GM19467 (cell line): ENCODE data around the gene HIVEP3.

Experiments used
- ATAC-seq: cut with Tn5 transposase; IDR thresholded peaks from one replicate; pipeline ENCODE4 v1.9.1; 2021; ENCODE audit warnings: mild to moderate bottlenecking, moderate library complexity; ENCODE audit not compliant: unreplicated experiment

Gene HIVEP3

GRCh38 chr1:41641941-41642527 lies 276.7 kb downstream of the HIVEP3 start:
- ATAC-seq: no peak

DNA sequence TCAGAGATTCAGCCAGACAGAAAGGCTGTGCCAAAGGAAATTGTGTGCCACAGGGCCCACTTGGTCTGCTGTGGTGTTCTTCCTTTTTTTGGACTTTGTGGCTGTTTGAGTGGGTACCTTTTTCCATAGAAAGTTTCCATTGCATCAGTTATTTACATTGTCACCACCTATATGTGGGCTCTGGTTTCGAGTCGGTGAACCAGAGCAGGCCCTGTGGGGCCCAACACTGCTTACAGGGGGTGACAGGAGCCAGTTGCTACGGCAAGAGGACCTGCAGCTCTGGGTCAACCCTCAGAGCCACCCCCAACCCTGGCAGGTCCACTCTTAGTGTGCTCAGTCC lies 277.3 kb downstream of the HIVEP3 start:
- ATAC-seq: no peak

- ATAC-seq: no peak
These were observed 277.8 kb downstream of the HIVEP3 start for GRCh38 chr1:41640756-41641474.

DNA sequence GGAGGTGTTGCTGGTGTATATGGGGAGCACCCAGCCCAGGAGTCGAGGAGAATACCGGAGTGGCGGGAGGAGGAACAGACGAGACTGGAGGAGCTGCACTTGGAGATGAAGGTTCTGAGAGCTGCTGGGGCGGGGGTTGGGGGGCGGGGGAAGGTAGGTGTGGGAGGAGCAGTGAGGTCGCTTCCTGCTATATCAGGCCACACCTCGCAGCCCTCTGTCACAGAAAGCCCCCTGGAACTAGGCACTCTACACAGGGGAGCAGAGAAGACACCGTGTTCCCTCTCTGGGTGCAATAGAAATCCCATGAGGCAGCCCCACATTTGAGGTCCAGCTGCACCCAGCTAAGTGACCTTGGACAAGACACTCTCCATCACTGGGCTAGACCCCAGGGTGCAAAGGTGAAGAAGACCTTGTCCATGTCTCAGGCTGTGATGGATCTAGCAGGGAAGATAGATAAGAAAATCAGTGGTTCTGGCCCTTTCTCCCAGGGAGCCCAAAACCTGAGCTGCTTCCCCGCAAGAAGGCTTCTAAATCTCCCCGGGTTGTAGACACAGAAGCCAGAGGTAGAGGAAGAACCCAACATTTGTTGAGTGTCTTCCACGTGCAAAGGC lies 278.5 kb downstream of the HIVEP3 start:
- no peak for ATAC-seq

GRCh38 chr1:41639332-41639936 lies 279.3 kb downstream of the HIVEP3 start:
- ATAC-seq: no peak

DNA sequence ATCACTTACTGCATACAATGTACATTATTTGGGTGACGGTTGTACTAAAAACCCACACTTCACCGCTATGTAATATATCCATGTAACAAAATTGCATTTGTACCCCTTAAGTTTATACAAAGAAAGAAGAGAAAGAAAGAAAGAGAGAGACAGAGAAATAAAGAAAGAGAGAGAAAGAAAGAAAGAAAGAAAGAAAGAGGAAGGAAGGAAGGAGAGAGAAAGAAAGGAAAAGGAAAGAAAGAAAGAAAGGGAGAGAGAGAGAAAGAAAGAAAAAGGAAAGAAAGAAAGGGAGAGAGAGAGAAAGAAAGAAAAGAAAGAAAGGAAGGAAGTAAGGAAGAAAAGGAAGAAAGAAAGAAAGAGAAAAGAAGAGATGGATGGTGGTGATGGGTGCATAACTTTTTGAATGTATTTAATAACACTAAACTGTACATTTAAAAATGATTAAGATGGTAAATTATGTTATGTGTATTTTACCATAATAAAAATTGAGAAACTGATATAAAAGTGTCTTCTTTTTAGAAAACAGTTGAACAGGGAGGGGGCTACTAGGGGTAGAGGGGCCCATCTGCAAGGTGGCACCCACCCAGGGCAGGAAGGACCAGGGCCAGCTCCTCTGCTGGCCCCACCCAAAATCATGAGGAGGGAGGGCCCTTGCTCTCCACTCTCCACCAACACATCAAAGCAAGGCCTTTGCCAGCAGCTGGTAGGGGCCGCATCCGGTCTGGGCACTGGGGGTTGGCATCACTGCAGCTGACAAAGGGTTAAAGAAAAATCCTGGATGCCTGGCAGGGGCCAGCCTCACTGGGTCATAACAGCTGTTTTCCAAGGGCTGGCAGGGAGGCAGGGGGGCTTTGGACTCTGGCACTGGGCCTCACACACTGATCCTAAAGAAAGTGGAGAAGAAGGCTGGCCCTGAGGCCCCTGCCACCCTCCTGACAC lies 280.4 kb downstream of the HIVEP3 start:
- ATAC-seq: no peak

DNA sequence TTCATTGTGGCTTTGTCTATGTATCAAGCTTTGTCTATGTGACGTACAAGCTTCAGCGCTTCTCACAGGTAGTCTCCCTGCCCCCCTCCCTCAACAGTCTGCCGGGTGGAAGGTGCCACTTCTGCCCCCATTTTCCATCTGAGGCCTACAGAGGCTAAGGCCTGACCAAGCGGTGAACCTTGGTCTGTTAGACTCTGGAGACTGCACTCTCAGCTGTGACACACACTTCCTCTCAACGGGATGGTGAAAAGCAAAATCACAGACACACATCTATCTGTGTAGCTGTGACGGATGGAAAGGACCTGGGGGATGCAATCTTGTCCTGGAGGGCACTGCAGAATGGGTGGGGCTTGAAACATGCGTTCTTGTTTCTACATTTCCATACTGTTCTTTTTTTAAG lies 281.4 kb downstream of the HIVEP3 start:
- no peak for ATAC-seq

GRCh38 chr1:41633764-41634163 lies 285.0 kb downstream of the HIVEP3 start:
- no peak for ATAC-seq

DNA sequence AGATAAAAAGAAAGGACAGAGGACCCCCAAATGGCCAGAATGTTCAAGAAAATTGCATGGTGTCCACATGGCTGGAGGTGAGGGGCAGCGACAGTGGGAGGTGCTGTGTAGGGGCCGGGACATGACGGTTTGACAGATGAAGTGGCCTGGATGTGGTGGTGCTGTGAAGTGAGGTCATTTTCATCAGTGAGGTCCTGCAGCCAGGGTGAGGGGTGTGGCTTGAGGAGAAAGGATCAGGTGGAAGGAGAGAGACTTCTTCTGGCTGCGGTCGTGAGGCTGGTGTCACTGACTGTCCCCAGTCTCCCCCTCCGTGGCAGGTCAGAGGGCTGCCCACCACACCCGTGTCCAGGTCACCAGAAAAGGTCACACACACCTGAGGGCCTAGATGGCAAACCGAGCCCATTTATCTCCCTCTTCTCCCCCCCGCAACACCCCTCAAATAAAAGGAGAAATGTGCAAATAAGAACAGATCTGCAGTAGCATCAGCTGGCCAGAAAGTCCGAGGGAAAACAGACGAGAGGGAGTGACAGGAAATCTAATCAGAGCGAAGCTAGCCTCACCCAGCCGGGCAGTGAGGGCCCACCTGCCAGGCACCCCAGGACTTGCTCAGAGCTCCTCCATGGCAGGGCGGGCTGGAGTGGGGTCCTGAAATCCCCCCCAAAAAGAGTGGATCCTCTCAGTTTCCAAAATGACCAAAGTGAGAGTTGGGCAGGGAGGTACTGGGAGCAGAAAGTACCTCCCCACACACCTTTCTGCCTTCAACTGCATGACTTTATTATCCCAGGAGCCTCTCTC lies 285.7 kb downstream of the HIVEP3 start:
- ATAC-seq: no peak

DNA sequence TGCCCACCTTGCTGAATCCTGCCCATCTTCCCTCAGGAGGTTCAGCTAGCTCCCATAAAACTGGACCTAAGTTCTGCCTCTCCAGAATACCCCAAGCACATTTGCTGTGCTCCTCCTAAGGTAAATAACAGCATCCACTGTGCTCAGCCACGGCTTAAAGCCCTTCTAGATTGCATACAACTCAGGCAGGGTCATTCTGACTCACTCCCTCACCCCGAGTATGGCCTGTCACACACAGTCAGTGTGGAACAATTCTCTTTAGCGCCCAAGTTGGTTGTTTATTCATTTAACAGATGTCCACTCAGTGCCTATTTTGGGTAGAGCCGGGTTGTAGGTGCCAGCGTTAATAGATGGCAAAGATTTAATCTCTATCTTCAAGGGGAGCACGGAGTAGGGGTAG lies 286.8 kb downstream of the HIVEP3 start:
- no peak for ATAC-seq

DNA sequence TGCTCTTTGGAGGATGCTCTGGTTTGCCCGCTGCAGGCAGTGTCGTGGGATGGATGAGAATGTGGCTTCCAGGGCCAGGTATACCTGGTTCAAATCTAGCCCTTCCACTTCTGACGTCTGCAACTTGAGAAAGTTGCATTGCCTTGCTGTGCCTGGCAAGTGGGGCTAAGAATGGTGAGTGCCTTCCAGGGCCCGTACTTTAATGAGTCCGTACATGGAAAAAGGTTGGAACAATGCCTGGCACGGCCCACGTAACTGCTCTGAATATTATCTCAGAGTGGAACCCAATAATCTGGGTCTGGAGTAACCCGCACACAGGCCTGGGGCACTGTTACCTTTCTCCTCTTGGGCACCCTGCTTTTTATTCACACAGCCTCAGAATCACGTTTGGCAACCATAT lies 287.6 kb downstream of the HIVEP3 start:
- ATAC-seq: no peak

GRCh38 chr1:41629571-41629970 lies 289.2 kb downstream of the HIVEP3 start:
- no peak for ATAC-seq

DNA sequence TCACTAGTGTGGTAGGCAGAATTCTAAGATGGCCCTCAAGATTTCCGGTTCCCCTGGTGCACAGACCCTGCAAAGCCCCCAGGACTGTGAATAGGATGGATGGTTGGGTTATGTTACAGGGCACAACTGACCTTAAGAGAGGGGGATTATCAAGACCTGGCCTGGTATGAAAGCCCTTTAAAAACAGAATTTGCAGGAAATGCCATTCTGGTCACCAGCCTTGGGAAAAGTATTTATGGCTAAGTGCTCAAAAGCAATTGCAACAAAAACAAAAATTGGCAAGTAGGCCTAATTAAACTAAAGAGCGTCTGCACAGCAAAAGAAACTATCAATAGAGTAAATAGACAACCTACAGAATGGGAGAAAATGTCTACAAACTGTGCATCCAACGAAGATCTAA lies 289.6 kb downstream of the HIVEP3 start:
- ATAC-seq: no peak

GRCh38 chr1:41627491-41628280 lies 291.0 kb downstream of the HIVEP3 start:
- no peak for ATAC-seq

GRCh38 chr1:41626616-41627375 lies 291.9 kb downstream of the HIVEP3 start:
- ATAC-seq: no peak

- no peak for ATAC-seq
These were observed 292.6 kb downstream of the HIVEP3 start for GRCh38 chr1:41626146-41626545.

DNA sequence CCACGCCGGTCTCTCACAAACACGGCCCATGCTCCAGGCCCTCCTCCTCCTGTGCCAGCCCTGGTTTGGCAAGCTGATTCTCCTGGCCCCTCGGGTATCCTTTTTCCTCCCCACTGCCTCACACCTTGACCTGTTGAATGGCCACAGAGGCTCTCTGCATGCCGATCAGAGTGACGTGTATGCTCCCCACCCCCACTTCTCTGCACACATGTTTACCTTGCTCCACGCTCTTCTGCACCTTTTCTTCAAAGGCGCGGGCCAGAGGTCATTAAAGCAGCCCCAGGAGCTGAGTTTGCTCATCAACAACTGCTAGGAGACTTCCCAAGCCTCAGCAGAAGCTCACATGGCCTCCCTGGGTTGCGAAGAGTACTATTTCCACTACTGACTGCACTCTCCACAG lies 295.0 kb downstream of the HIVEP3 start:
- ATAC-seq: no peak

- no peak for ATAC-seq
These were observed 295.6 kb downstream of the HIVEP3 start for GRCh38 chr1:41622859-41623732.
